Coronary artery (tissue), 2 donors: ENCODE data around the gene KIAA1328.
"Not testable (repeated sequence)": the region's sequence is repeated elsewhere in the genome, so short reads cannot be mapped to it uniquely, and the experiment has no call there.

Experiments
- DNase-seq: peaks from one replicate; pipeline ENCODE4 v3.0.0-alpha.2; 2017; ENCODE audit warnings: low spot score
- H3K27ac ChIP-seq, 2 donors: fragments of 200-600 bp; sonication (generic); one replicate each; pipeline ENCODE4 v1.5.1; 2016 to 2019
- H3K4me3 ChIP-seq: fragments of 200-600 bp; sonication (generic); 2 replicates; pipeline ENCODE4 v1.5.1; 2016; ENCODE audit warnings: mild to moderate bottlenecking, moderate library complexity
- TF ChIP-seq, protein P1 (sequence below): fragments of 200-600 bp; sonication (generic); IDR thresholded peaks from one replicate; pipeline ENCODE4 v1.5.1; 2019; ENCODE audit warnings: antibody characterized with exemption

KIAA1328 gene

DNA sequence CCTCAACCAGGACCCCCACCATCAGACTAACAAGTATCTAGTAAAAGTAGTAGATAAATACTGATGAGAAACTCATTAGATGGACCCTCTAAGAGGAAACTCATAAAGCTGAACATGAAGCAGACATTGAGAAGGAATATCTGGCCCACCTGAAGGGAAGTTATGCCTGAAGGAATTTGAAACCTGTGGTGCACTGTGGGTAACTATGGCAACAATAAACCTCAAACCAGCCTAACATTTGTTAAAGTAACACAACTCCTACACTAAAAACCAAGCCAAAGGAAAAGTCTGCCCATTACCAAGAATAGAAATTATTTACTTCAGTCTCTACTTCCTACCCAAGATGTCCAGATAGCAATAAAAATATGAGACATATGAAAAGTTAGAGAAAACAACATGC is 43.4 kb downstream of the KIAA1328 start:
- DNase-seq: no peak
- no peak overlapping the region for H3K27ac ChIP-seq
- TF ChIP-seq, protein P1, sequence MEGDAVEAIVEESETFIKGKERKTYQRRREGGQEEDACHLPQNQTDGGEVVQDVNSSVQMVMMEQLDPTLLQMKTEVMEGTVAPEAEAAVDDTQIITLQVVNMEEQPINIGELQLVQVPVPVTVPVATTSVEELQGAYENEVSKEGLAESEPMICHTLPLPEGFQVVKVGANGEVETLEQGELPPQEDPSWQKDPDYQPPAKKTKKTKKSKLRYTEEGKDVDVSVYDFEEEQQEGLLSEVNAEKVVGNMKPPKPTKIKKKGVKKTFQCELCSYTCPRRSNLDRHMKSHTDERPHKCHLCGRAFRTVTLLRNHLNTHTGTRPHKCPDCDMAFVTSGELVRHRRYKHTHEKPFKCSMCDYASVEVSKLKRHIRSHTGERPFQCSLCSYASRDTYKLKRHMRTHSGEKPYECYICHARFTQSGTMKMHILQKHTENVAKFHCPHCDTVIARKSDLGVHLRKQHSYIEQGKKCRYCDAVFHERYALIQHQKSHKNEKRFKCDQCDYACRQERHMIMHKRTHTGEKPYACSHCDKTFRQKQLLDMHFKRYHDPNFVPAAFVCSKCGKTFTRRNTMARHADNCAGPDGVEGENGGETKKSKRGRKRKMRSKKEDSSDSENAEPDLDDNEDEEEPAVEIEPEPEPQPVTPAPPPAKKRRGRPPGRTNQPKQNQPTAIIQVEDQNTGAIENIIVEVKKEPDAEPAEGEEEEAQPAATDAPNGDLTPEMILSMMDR: no peak
- H3K4me3 ChIP-seq: no peak overlapping the region

DNA sequence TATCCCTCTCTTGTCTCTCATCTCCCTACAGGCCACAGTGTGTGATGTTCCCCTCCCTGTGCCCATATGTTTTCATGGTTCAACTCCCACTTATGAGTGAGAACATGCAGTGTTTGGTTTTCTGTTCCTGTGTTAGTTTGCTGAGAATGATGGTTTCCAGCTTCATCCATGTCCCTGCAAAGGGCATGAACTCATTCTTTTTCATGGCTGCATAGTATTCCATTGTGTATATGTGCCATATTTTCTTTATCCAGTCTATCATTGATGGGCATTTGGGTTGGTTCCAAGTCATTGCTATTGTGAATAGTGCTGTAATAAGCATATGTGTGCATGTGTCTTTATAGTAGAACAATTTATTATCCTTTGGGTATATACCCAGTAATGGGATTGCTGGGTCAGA is 44.9 kb downstream of the KIAA1328 start:
- not testable (repeated sequence) for H3K4me3 ChIP-seq, H3K27ac ChIP-seq, DNase-seq

DNA sequence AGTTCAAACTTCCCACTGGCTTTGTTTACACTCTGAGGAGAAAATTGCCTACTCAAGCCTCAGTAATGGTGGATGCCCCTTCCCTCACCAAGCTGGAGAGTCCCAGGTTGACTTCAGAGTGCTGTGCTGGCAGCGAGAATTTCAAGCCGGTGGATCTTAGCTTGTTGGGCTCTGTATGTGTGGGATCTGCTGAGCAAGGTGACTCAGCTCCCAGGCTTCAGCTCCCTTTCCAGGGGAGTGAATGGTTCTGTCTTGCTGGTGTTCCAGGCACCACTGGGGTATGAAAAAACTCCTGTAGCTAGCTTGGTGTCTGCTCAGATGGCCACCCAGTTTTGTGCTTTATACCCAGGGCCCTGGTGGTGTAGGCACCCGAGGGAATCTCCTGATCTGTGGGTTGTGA is 50.9 kb downstream of the KIAA1328 start:
- not testable (repeated sequence) for H3K4me3 ChIP-seq, H3K27ac ChIP-seq, DNase-seq

DNA sequence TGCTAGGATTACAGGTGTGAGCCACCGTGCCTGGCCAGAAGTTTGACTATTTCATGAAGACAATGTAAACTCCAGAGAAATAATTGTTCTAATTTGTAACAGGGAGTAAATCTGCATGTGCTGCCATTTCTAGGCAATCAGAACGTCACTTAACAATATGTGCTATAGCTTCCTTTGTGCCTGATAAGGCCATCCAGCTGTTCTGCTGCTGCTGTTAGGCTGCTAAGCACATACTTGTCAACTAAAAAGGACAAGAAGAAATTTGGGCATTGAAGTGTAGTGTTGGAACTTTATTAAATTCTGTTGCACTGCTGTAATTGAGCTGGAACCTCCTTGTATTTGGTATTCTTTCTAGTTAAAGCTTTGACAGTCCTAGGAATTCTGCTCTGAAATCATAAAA is 57.1 kb downstream of the KIAA1328 start:
- Histone ChIP-seq H3K4me3 (no peak overlapping the region), H3K27ac (no peak overlapping the region)
- DNase-seq: no peak
- TF ChIP-seq, protein P1: no peak

DNA sequence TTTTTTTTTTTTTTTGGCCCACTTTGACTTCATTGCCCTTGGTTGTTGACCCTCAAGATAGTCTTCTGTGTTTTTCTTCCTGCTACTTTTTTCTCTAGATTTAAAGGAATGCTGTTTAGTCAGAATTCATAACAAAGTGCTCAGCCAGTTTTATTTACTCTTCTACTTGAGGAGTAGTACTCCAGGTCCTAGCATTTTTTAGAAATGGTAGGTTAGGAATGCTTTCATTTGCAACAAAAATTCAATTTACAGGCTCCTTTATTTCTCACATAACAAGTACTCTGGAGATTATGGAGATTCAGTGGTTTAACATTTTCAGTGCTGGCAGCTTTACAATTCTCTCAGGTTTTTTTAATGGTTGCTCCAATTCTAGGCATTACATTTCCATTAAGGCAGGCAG is 58.2 kb downstream of the KIAA1328 start:
- Histone ChIP-seq H3K27ac (no peak overlapping the region), H3K4me3 (no peak overlapping the region)
- TF ChIP-seq, protein P1: no peak
- DNase-seq: no peak

DNA sequence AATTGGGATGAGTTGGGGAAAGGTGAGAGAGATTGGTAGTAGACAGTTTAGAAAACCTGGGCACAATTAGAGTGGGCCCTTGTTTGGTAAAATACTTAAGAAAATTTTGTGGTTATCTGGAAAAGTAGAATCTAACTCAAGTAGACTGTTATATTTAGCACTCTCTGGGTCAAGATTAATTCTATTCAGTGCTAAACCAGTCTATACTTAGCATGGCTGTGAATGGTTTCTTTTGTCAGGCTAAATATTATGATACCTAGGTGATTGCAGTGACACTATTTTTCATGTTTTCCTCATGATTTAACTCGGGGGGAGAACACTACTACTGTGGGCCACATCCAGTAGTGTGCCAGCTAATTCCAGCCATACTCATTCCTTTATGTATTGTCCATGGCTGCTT is 58.9 kb downstream of the KIAA1328 start:
- DNase-seq: no peak
- TF ChIP-seq, protein P1: no peak
- H3K4me3 ChIP-seq: no peak overlapping the region
- H3K27ac ChIP-seq: no peak overlapping the region

DNA sequence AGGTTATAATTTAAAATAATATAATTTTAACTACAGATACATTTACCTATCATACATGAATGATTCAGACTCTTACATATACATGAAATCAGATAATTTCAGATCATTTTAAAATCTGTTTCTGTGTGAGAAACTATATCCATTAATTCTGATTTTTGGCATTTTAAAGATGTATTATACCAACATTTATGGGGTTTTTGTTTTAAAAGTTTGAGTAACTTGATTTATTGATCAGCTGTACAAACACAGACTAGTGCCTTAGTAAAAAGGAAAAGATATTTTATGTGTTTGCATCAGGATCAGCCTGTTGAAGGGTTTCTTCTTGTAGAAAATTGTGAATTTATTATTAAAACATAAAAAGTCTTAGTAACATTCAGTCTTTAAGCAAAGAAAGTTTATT is 59.9 kb downstream of the KIAA1328 start:
- H3K27ac ChIP-seq: no peak overlapping the region
- no peak for DNase-seq
- TF ChIP-seq, protein P1: no peak
- H3K4me3 ChIP-seq: no peak overlapping the region

DNA sequence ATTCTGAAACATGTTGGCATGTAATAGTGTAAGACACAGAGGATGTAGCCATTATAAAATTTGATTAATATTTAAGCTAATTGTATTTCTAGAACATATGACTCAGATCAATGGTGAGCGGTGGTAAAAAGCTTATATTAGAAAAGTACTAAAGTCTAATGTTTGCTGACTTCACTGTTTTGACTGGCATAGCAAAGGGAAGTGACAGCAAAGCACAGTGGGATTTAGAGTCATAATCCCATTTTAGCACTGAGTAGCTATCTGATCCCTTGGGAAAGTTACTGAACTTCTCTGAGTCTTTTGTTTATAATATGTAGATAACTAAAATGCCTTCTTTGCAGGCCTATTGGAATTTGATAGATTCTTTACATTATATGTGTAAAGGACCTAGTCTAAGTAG is 60.4 kb downstream of the KIAA1328 start:
- TF ChIP-seq, protein P1: no peak
- Histone ChIP-seq H3K4me3 (no peak overlapping the region), H3K27ac (no peak overlapping the region)
- DNase-seq: no peak
